ENCODE measurements around the gene CTNND2. TPM values are rescaled to one million over a fixed set of nuclear protein-coding genes. Genes with fewer than 3 reads are reported as not detected.

Gene CTNND2
- total and polyA plus RNA-seq, 4 donors = 0.30 to 2.2 (median 0.71) TPM

DNA sequence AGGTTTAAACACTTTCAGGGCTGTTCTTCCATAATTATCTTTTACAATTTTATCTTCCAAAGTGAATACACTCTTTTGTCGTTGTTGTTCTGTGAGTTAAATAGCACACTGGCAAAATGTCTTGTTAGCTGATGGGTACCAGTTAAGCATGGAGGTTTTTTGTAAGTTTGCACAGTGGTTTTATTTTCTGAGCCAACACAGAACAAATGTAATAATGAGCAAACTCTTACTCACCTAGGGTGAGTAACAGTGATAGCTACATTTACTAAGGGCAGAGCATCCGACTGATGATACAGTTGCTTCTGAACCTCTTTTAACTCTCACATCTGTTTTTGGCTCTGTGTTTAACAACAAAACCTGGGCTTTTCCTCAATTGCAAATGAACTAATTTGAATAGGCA, 103.2 kb downstream of the CTNND2 start:
- Histone ChIP-seq H3K27ac (ENCODE audit: low read depth in 1 of 2, low read length in 1 of 2) (no peak overlapping the region), H3K9me3 (ENCODE audit: control insufficient read depth in 4 of 4, insufficient read depth in 3 of 4, low read length in 3 of 4) (no peaks in the 10 kb centered on the region), H3K4me3 (no peak overlapping the region), H3K9ac (ENCODE audit: insufficient read depth in 1 of 2, low read length in 2 of 2) (no peak overlapping the region), H3K4me1 (ENCODE audit: control insufficient read depth in 5 of 5, insufficient read depth in 5 of 5, low read length in 5 of 5) (no peaks in the 10 kb centered on the region), H3K36me3 (ENCODE audit: control insufficient read depth in 4 of 4, insufficient read depth in 4 of 4, low read length in 4 of 4) (no peaks in the 10 kb centered on the region), H3K27me3 (ENCODE audit: control insufficient read depth in 3 of 3, insufficient read depth in 3 of 3, low read length in 2 of 3) (no peaks in the 10 kb centered on the region)
- 82 to 92% methylated on average over 2 of the region's 2 CpGs for WGBS, 2 donors
- no peak for ATAC-seq (ENCODE audit: insufficient read depth, low FRiP score)
- TF ChIP-seq, protein P1, sequence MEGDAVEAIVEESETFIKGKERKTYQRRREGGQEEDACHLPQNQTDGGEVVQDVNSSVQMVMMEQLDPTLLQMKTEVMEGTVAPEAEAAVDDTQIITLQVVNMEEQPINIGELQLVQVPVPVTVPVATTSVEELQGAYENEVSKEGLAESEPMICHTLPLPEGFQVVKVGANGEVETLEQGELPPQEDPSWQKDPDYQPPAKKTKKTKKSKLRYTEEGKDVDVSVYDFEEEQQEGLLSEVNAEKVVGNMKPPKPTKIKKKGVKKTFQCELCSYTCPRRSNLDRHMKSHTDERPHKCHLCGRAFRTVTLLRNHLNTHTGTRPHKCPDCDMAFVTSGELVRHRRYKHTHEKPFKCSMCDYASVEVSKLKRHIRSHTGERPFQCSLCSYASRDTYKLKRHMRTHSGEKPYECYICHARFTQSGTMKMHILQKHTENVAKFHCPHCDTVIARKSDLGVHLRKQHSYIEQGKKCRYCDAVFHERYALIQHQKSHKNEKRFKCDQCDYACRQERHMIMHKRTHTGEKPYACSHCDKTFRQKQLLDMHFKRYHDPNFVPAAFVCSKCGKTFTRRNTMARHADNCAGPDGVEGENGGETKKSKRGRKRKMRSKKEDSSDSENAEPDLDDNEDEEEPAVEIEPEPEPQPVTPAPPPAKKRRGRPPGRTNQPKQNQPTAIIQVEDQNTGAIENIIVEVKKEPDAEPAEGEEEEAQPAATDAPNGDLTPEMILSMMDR (IDR thresholded peaks at IDR 0.05; ENCODE audit: control extremely low read depth, extremely low read depth) = no peak
- no peak for DNase-seq

DNA sequence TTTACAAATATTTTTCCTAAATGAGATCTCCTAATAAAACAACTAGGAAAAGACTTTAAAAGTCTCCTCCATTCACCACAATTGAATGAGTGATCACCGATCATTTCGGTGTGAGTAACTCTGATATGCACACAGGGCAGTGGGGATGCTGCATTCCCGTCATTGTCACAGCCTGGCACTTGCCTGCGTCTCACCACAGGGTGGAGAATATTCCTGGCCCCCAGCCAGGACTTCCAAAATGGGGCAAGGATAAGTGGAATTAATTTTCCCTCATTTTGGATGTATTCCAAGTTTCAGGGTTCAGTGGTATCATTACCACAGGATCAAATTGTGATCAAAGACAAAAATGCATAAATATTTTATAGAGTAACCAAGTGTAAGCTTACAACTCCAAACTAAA, 107.1 kb downstream of the CTNND2 start:
- no peak for DNase-seq
- Histone ChIP-seq H3K36me3 (ENCODE audit: control insufficient read depth in 4 of 4, insufficient read depth in 4 of 4, low read length in 4 of 4) (no peaks in the 10 kb centered on the region), H3K9ac (ENCODE audit: insufficient read depth in 1 of 2, low read length in 2 of 2) (no peak overlapping the region), H3K9me3 (ENCODE audit: control insufficient read depth in 4 of 4, insufficient read depth in 3 of 4, low read length in 3 of 4) (peaks cover 0 to 3% (median 0%) of the 10 kb centered on the region in 4 donors), H3K4me3 (no peak overlapping the region), H3K4me1 (ENCODE audit: control insufficient read depth in 5 of 5, insufficient read depth in 5 of 5, low read length in 5 of 5) (no peaks in the 10 kb centered on the region), H3K27ac (ENCODE audit: low read depth in 1 of 2, low read length in 1 of 2) (no peak overlapping the region), H3K27me3 (ENCODE audit: control insufficient read depth in 3 of 3, insufficient read depth in 3 of 3, low read length in 2 of 3) (no peaks in the 10 kb centered on the region)
- no peak for ATAC-seq (ENCODE audit: insufficient read depth, low FRiP score)
- TF ChIP-seq, protein P1 (IDR thresholded peaks at IDR 0.05; ENCODE audit: control extremely low read depth, extremely low read depth) = no peak
- 49 to 50% methylated on average over 4 of the region's 4 CpGs for WGBS, 2 donors

DNA sequence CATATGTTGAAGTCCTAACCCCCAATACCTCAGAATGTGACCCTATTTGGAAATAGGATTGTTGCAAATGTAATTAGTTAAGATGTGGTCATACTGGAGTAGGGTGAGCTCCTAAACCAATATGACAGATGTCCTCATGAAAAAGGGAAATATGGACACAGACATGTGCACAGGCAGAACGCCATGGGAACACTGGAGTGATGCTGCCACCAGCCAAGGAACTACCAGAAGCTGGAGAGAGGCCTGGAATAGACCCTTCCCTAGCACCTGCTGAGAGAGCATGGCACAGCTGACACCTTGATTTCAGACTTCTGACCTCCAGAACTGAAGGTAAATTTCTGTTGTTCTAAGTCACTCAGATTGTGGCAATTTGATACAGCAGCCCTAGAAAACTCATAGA, 110.8 kb downstream of the CTNND2 start:
- no peak for ATAC-seq (ENCODE audit: insufficient read depth, low FRiP score)
- Histone ChIP-seq H3K9me3 (ENCODE audit: control insufficient read depth in 4 of 4, insufficient read depth in 3 of 4, low read length in 3 of 4) (peaks cover 0 to 3% (median 0%) of the 10 kb centered on the region in 4 donors), H3K27ac (ENCODE audit: low read depth in 1 of 2, low read length in 1 of 2) (no peak overlapping the region), H3K4me3 (no peak overlapping the region), H3K9ac (ENCODE audit: insufficient read depth in 1 of 2, low read length in 2 of 2) (no peak overlapping the region), H3K36me3 (ENCODE audit: control insufficient read depth in 4 of 4, insufficient read depth in 4 of 4, low read length in 4 of 4) (no peaks in the 10 kb centered on the region), H3K27me3 (ENCODE audit: control insufficient read depth in 3 of 3, insufficient read depth in 3 of 3, low read length in 2 of 3) (no peaks in the 10 kb centered on the region), H3K4me1 (ENCODE audit: control insufficient read depth in 5 of 5, insufficient read depth in 5 of 5, low read length in 5 of 5) (peaks cover 0 to 7% (median 0%) of the 10 kb centered on the region in 5 donors)
- no peak for DNase-seq
- TF ChIP-seq, protein P1 (IDR thresholded peaks at IDR 0.05; ENCODE audit: control extremely low read depth, extremely low read depth) = no peak
- WGBS, 2 donors = 65 to 78% methylated on average over 1 of the region's 1 CpG

DNA sequence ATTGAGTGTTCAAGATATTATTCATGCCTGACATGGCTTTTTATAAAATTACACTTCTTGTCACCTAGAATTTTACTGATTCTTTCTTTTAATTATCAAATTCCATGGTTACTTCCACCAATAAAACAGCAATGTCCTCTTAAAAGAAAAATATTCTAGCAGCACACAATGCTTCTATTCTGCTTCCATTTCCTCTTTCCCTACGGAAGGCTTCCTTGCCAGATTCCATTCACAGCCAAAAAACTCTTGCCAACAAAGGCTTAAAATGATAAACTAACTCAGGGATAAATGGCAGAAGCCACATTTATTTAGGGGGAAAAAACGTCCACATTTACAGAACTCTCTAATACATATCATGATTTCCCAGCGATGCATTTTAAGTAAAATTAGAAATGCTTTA, 111.6 kb downstream of the CTNND2 start:
- 60 to 63% methylated on average over 3 of the region's 3 CpGs for WGBS, 2 donors
- no peak for DNase-seq
- peaks cover 0 to 3% (median 0%) of the 10 kb centered on the region in 4 donors for H3K9me3 ChIP-seq (ENCODE audit: control insufficient read depth in 4 of 4, insufficient read depth in 3 of 4, low read length in 3 of 4)
- H3K27ac ChIP-seq (ENCODE audit: low read depth in 1 of 2, low read length in 1 of 2) = no peak overlapping the region
- no peak overlapping the region for H3K4me3 ChIP-seq
- no peak for ATAC-seq (ENCODE audit: insufficient read depth, low FRiP score)
- TF ChIP-seq, protein P1 (IDR thresholded peaks at IDR 0.05; ENCODE audit: control extremely low read depth, extremely low read depth) = no peak
- no peak overlapping the region for H3K9ac ChIP-seq (ENCODE audit: insufficient read depth in 1 of 2, low read length in 2 of 2)
- no peaks in the 10 kb centered on the region for H3K36me3 ChIP-seq (ENCODE audit: control insufficient read depth in 4 of 4, insufficient read depth in 4 of 4, low read length in 4 of 4)
- peaks cover 0 to 7% (median 0%) of the 10 kb centered on the region in 5 donors for H3K4me1 ChIP-seq (ENCODE audit: control insufficient read depth in 5 of 5, insufficient read depth in 5 of 5, low read length in 5 of 5)
- H3K27me3 ChIP-seq (ENCODE audit: control insufficient read depth in 3 of 3, insufficient read depth in 3 of 3, low read length in 2 of 3) = no peaks in the 10 kb centered on the region
